ENCODE results near the gene USP24.

The USP24 gene

DNA sequence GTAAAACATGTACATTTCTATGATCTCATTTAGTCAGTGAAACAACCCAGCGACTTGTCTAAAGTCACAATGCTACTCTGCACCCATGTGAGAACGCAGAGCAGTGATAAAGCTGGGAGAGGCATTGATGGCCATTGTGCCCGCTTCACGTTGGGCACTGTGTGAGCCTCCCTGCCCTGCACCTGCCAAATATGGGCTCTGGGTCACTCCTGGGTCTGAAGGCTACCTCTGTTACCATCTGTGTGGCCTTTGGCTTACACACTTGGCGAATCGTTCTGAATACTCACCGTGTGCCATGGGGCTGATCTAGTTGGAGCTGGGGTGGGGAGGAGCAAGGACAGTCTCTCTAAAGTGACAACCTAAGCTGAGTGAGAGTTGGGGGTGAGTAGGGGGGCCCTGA is 145.9 kb downstream of the USP24 start:
- no peak for DNase-seq (ENCODE audit: low read depth)

DNA sequence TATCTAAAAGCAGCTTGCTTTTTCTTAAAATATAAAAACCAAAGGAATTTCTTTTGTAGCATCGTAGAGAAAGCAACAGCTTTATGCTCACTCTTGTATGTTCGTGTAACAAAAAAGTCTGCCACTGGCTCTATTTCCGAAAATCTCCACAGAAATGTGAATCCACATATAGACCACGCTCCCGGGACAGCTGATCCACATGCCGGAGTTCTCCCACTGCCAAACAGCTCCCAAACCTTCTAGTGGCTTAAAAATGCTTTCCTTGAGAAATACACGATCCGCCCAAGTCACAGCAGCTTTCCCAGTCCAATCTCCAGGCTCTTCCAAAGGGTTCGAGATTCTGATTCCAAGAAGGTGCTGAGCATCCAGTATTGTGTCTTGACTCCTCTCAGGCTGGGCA is 146.5 kb downstream of the USP24 start:
- no peak for DNase-seq (ENCODE audit: low read depth)

DNA sequence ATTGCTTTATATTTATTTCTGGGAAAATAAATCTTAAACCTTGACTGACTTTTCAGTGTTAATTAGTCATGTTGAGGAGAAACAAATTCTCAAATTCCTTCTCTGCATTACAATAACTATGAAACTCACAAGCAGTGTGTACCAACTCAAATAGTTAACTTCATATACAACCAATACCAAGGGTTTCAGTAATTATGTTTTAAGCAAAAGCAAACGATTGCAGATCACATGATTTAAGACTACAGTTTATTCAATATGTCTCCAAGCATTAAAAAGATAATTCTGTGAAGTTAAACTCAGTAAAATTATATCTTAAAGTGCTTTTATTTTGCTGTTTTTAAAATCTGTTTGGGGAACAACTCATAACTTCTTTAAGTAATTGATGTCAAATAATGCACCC is 147.2 kb downstream of the USP24 start:
- DNase-seq (ENCODE audit: low read depth) = no peak

DNA sequence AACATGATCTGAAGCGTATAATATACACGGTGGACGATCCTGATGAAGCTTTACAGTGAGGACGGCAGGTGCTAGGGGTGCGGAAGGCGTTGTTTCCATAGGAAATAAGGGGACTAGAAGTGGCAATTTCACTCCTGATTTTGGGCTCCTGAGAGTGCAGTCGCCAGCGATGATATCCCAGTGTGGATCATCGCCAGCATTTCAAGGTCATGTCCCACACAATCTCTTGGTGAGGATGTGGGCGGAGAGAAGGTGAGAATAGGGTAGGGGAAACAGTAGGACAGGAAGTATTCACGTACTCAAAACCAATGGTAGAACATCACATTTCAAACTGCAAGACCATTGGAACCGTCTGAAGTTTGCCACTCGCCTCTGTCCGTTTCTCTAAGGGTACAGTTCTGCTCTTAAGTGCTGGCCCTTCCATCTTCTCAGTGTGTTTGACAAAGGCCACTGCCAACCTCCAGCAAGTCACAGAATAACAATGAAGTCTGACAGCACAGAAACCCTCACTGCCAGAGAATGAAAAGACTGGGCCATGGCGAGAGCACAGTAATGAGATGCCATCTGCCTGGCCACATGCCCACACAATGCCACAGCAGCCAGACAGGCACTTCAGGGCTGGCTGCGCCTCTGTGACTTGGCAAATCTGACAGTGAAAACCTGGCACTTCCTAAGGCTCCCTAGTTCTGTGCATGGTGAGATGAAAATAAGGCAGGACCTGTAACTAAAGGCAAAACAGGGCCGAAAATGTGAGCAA is 148.0 kb downstream of the USP24 start:
- DNase-seq (ENCODE audit: low read depth) = no peak

DNA sequence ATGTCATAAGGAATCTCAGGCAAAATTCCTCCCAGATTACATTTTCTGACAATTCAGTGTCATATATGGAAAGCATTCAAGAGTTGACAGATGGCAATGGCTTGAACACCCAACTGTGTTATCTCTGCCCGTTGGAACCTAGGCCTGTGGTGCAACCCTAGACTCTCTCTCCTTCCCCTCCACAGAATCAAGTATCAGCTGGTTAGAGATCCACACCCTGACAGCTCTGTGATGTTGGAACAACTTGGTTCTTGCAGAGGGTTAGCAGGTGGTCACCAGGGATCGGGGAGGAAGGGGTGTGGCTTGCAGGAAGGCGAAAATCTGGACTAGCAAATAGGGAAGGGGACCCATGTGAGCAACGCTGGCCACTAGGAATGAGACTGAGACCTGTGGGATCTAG is 149.5 kb downstream of the USP24 start:
- DNase-seq (ENCODE audit: low read depth) = no peak

DNA sequence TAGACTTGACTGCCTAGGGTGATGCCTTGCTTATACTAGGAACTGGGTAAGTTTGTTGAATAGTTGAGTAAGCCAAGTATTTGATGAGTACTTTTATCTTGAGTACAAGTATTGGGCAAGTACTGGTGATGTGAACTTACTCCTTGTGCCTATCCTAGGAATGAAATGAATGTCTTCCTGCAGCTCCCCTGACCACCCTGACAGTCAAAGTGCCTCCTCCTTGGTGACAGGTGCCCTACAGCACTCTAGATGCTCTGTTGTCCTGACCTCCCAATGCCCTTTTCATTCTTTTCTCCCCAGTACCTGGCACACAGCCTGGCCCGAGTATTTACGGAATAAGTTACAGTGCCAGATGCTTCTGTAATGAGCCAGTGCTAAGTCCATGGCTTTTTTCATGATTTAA is 150.3 kb downstream of the USP24 start:
- no peak for DNase-seq (ENCODE audit: low read depth)

DNA sequence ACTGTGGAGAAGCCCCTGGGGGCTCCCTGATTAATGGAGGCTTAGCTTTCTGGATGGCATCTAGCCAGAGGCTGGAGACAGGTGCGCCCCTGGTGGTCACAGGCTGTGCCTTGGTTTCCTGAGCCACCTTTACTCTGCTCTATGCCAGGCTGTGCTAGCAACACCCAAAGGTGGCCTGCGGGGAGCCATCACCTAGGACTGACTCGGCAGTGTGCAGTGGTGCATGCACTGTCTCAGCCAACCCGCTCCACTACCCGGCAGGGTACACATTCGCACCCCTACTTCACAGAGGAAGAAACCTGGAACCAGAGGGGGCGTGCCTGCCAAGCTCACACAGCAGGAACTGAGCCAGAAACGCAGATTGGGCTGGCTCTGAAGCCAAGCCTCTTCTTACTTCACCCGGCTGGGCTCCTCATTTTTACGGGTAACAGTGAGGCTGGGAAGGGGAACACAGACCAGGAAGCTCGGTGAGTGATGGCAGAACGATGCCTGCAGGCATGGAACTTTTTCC is 151.0 kb downstream of the USP24 start:
- no peak for DNase-seq (ENCODE audit: low read depth)

DNA sequence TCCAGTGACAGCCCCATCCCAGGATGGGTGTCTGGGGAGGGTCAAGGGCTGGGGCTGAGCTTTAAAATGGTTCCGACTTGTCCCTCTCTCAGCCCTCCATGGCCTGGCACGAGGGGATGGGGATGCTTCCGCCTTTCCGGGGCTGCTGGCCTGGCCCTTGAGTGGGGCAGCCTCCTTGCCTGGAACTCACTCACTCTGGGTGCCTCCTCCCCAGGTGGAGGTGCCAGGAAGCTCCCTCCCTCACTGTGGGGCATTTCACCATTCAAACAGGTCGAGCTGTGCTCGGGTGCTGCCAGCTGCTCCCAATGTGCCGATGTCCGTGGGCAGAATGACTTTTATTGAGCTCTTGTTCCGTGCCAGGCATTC is 151.6 kb downstream of the USP24 start:
- DNase-seq (ENCODE audit: low read depth) = no peak

DNA sequence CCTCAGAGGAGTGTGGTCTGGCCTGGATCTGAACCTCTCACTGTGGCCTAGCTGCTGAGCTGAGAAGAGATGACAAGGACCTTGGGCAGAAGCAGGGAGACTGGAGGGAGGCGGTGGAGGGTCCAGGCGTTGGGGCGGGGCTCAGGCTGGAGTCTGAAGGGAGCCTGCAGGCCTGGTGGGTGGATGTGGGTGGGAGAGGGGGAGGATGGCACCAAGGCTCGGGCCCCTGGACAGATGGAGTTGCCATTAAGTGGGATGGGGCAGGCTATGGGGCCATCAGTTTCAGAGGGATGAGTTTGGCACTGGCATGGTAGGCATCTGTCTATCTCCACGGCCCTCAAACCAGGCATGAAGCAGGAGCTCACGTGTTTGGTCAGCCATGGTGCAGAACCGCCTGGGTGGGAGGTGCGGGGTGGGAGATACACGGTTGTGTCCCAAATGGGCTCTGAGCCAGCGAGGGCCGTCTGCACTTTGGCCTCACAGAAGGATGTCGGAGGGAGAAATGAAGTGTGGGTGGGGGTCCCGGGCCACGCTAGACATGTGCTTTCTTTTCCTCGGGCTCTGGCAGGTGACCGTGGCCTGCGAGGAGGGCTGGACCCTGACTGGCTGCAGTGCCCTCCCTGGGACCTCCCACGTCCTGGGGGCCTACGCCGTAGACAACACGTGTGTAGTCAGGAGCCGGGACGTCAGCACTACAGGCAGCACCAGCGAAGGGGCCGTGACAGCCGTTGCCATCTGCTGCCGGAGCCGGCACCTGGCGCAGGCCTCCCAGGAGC is 152.2 kb downstream of the USP24 start:
- DNase-seq (ENCODE audit: low read depth) = no peak

DNA sequence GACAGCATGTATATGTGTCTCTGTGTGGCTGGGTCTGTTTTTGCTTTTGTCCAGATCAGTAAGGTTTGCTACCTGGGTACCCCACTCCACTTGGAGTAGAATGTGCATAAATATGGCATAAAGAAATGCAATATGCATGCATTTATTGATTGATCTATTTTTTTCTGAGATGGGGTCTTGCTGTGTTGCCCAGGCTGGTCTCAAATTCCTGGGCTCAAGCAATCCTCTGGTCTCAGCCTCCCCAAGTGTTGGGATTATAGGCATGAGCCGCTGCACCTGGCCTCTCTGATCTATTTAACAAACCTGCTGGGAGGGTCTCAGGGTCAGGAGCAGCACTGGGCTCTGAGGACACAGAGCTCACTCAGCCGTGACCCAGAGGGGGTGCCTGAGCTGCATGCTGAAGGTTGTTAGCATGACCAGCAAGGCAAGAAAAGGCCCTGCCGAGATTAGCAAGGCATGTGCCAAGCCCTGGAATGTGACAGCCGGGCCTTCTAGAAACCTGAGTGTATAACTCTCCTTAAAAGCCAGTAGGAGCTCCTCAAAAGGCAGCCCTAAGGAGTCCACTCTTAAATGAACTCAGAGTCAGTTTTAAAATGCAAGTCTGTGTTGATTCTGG is 153.3 kb downstream of the USP24 start:
- DNase-seq (ENCODE audit: low read depth) = no peak

DNA sequence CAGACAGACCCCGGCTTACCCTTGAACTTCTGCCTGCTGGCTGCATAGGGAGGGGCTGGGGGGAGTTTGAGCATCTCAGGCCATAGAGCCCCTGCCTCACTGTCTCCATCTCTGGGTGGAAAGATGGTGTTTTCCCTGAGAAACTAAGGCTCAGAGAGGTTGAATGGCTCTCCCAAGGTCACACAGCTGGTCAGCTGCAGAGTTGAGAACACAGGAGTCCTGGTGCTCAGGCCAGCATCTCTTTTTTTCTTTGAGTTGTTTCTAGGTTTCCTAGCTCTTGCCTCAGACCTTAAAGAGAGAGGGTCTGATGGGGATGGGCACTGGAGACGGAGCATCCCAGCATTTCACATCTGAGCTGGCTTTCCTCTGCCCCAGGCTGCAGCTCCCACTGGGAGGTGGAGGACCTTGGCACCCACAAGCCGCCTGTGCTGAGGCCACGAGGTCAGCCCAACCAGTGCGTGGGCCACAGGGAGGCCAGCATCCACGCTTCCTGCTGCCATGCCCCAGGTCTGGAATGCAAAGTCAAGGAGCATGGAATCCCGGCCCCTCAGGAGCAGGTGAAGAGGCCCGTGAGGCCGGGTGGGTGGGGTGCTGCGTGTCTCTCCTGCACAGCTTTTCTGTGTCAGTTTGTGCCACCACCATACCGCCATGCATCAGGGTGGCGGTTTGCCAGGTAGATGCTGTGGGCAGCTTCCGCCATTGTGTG is 154.0 kb downstream of the USP24 start:
- no peak for DNase-seq (ENCODE audit: low read depth)

DNA sequence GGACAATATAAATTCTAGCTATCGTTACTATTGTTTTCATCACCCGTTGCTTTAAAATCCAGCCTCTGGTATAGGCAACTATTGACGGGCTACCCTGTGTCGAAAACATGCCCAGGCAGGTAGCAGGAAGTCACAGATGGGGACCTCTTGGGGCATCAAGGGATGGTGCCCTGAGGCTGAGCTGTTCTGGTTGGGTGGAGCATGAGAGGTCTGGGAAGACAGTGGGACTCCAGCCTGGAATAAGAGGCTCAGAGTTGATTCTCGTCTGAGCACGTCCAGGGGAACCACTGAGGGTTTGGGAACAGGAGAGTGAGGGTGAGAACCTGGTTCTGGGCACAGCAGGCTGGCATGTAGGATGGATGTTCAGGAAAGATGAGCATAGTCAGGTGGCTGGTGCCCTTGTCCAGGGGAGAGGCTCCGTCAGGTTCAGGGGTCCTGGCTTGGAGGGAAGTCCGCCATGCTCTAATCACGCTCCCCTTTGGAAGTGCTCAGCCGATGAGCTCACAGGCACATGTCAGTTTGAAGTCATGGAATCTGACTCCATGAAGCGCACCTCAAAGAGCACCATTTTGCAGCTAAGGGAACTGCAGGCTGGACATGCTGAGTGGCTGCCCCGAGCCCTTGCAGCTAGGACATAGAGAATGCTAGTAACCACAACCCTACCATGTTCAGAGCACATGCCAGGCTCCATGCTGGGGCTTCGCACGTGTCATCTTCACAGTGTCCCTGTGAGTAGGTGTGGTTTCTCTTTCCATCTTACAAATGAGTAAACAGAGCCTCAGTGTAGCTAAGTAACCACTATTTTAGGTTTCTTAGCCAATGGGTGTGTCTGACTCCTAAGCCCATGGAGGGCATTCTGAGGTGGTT is 154.8 kb downstream of the USP24 start:
- no peak for DNase-seq (ENCODE audit: low read depth)

DNA sequence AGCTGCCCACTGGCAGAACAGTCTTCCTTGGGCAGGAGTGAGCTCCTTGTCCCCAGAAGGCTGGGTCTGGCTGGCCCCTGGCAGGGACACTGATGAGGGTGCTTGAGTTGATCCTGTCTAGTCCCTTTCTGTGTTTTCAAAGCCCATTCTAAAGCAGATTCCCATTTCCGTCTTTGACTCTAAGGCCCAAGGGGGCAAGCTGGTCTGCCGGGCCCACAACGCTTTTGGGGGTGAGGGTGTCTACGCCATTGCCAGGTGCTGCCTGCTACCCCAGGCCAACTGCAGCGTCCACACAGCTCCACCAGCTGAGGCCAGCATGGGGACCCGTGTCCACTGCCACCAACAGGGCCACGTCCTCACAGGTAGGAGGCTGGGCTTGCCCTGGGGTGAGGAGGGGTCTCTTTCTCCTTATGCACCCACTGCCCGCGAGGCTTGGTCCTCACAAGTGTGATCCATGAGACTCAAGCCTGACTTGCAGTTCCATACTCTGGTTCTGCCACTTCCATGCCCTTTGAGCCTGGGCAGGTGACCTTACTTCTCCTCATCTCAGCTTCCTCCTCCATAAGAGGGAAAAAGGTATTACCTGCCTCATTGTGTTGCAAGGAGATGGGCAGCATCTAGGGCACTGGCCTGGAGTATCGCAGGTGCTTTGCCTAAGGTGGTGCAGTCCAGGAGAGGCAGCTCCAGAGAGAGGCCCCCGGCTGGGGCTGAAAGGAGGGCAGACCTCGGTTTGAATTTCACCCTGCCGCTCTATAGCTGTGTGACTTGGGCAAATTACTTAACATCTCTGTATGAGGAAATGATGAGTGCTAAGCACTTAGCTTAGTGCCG is 155.6 kb downstream of the USP24 start:
- DNase-seq (ENCODE audit: low read depth) = no peak

DNA sequence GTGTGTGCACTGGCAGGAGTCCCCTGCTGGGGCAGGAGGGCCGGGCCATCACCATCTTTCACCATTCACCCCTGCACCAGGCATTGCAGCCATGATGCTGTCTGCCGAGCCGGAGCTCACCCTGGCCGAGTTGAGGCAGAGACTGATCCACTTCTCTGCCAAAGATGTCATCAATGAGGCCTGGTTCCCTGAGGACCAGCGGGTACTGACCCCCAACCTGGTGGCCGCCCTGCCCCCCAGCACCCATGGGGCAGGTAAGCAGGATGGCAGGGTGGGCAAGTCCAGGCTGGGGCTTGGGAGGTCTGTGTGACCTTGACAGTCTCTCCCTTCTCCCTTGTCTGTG is 157.2 kb downstream of the USP24 start:
- no peak for DNase-seq (ENCODE audit: low read depth)

DNA sequence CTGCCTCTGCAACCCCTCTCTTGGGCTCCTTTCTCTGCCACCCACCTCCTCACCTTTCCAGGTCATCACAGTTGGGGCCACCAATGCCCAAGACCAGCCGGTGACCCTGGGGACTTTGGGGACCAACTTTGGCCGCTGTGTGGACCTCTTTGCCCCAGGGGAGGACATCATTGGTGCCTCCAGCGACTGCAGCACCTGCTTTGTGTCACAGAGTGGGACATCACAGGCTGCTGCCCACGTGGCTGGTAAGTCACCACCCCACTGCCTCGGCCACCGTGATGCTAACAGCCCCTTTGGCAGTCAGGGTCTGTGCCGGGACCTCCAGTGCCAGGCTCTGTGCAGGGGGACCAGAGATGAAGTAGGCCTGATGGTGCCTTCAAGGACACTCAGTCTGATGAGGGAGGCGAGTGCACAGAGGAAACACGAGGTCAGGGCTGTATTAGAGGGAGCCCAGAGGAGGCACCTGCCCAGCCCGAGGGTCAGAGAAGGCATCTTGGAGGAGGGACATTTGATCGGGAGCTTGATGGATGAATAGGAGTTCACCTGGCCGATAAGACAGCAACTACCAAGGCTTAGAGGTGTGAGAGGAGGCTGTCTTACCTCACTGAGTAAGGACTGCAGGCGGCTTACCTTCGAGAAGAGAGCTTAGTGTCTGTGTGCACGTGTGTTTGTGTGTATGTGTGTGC is 157.8 kb downstream of the USP24 start:
- no peak for DNase-seq (ENCODE audit: low read depth)

DNA sequence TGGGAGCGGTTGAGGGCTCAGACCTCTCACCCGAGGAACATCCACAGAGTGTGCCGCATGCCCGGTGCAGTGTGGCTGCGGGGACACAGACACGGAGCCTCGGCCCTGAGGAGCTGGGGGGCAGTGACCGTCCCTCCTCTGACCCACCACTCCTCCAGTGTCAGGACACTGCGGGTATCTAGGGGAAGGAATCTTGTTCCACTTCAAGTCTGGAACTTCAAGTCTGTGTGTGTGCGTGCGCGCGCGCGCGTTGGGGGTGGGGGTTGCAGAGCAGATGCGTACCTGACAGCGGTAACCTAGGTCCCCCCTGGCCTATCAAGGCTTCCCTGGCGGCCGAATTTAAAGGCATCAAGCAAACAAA is 158.6 kb downstream of the USP24 start:
- no peak for DNase-seq (ENCODE audit: low read depth)

DNA sequence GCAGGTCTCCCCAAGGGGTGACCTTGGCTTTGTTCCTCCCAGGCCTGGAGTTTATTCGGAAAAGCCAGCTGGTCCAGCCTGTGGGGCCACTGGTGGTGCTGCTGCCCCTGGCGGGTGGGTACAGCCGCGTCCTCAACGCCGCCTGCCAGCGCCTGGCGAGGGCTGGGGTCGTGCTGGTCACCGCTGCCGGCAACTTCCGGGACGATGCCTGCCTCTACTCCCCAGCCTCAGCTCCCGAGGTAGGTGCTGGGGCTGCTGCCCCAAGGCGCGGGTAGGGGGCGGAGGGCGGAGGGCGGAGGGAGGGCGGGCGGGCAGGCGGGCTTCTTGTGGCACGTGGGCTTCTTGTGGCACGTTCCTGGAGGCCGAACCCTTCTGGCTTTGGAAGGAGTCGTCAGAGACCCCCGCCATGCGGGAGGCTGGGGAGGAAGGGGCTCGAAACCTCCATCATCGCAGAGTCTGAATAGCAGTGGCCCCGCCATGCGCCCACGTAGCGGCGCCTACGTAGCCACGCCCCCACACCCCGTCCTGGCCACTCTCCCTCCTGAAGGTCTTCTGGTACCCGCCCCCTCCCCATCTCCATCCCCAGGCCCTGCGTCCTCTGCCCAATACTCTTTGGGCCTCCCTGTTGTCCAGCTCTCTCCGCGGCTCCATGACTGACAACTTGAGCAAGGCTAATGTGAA is 159.1 kb downstream of the USP24 start:
- DNase-seq (ENCODE audit: low read depth) = no peak

DNA sequence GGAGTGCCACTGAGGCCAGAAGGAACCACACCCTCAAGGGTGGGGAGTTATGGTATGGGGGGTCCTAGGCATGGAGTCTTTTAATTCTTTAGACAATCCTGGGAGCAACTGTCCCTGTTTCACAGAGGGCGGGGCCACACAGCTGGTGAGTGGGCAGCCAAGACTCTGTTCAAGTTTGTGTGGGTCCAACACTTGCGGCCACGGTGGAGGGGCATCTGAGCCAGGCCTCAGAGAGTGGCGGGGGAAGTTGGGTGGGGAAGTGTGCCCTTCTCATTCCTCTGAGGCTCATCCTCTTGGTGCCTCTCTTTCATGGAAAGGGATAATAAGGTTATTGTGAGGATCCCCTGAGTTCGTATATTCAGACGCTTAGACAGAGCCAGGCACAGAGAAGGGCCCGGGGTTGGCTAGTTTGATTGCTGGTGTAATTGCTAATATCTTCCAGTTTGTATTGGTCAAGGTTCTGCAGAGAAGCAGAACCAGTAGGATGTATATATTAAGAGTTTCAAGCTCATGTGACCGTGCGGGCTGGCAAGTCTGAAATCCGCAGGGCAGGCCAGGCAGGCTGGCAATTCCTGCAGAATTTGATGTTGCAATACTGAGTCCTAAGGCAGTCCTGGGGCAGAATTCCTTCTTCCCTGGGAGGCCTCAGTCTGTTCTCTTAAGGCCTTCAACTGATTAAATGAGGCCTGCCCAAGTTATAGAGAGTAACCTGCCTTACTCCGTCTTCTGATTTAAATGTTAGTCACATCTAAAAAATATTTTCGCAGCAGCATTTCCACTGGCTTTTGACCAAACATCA is 159.9 kb downstream of the USP24 start:
- no peak for DNase-seq (ENCODE audit: low read depth)

DNA sequence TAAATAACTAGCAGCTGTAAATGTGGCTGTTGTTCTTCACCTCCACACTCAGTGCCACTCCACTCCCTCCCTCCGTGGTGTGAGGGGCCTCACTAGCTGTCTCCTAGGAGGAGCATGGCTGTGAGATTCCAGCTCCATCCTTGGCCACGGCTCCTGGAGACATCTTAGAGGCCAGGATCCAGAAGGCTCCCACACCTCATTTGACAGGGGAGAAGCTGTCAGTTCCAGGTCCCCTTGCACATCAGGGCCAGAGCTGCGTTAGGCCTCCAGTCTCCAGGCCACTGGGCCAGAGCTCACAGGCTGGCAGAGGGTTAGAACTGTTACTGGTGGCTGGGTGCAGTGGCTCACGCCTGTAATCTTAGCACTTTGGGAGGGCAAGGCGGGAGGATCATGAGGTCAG is 160.8 kb downstream of the USP24 start:
- no peak for DNase-seq (ENCODE audit: low read depth)

Data from activated T-cell treated with anti-CD3 and anti-CD28 coated beads for 24 hours (primary cell).